ENCODE data around the gene PRM1.

PRM1 gene

DNA sequence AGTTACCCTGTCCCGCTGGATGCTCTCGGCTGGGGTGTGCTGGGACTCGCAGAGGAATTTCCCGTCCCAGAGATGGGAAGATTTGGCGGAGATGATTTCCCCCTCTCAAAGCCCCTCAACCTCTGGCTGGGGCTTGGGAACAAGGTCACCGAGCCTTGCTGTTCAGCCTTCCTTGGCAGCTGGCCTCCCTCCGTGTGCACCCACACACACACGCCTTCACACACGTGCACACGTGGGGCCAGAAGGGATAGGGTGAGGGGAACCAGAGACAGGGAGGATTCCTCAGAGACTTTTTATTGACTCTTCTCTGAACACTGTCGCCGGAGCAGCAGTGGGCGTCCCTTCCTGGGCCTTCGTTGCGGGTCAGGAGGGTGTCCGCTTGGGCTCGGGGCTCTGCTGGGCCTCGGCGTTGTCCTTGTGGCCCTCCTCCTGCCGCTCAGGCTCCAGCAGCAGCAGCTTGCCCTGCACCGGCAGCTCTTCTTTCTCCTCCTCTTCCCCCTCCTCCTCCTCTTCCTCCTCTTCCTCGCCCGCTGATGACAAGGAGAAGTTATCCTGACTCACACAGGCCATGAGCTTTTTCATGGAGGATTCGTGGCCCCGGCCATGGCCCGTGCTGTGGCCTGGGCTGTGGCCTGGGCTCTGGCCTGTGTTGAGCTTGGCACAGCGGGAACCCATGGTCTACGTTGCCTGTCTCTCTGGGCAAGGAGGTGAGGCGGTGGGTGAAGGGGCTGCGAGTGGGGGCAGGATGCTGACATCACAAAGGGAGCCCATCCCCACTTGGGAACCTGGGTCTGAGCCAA lies 8.0 kb downstream of the PRM1 start, which contains the start of gene PRM3:
Gene PRM3, minus strand, starts transcription at position 709 of the 800 bp plus-strand sequence. Its CDS starts 34 bp downstream, at position 675.
- DNase-seq (ENCODE audit: low spot score) = no peak
- in situ Hi-C loops (cut with MboI; ENCODE audit: low pct_unique_long_range_greater_than_20kb, low sequenced_read_pairs, unreplicated experiment) = no loop called here
- TF ChIP-seq, protein P1, sequence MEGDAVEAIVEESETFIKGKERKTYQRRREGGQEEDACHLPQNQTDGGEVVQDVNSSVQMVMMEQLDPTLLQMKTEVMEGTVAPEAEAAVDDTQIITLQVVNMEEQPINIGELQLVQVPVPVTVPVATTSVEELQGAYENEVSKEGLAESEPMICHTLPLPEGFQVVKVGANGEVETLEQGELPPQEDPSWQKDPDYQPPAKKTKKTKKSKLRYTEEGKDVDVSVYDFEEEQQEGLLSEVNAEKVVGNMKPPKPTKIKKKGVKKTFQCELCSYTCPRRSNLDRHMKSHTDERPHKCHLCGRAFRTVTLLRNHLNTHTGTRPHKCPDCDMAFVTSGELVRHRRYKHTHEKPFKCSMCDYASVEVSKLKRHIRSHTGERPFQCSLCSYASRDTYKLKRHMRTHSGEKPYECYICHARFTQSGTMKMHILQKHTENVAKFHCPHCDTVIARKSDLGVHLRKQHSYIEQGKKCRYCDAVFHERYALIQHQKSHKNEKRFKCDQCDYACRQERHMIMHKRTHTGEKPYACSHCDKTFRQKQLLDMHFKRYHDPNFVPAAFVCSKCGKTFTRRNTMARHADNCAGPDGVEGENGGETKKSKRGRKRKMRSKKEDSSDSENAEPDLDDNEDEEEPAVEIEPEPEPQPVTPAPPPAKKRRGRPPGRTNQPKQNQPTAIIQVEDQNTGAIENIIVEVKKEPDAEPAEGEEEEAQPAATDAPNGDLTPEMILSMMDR (IDR thresholded peaks at IDR 0.05; ENCODE audit: extremely low read depth, insufficient read depth, missing control alignments) = no peak

GRCh38 chr16:11272484-11272883 lies 8.6 kb downstream of the PRM1 start:
- TF ChIP-seq, protein P1 (IDR thresholded peaks at IDR 0.05; ENCODE audit: extremely low read depth, insufficient read depth, missing control alignments) = no peak
- in situ Hi-C loops (cut with MboI; ENCODE audit: low pct_unique_long_range_greater_than_20kb, low sequenced_read_pairs, unreplicated experiment) = no loop called here
- no peak for DNase-seq (ENCODE audit: low spot score)

GRCh38 chr16:11271610-11272009 lies 9.5 kb downstream of the PRM1 start:
- in situ Hi-C loops (cut with MboI; ENCODE audit: low pct_unique_long_range_greater_than_20kb, low sequenced_read_pairs, unreplicated experiment) = no loop called here
- DNase-seq (ENCODE audit: low spot score) = no peak
- TF ChIP-seq, protein P1 (IDR thresholded peaks at IDR 0.05; ENCODE audit: extremely low read depth, insufficient read depth, missing control alignments) = no peak

DNA sequence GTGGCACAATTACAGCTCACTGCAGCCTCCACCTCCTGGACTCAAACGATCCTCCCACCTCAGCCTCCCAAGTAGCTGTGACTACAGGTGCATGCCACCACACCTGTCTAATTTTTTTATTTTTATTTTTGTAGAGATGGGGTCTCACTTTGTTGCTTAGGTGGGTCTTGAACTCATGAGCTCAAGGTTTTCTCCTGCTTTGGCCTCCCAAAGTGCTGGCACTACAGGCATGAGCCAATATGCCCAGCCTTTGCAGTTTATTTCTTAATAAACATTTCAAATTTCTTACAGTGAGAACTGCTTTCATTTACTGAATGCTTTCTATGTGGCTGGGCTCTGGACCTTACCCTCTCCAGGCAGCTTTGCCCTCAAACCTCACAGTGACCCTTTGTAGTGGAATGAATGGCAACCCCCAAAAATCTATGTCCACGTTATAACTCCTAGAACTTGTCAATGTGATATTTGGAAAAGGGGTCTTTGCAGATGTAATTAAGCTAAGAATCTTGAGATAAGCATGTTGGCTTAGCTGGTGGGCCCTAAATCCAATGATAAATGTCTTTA lies 10.4 kb downstream of the PRM1 start:
- in situ Hi-C loops (cut with MboI; ENCODE audit: low pct_unique_long_range_greater_than_20kb, low sequenced_read_pairs, unreplicated experiment) = no loop called here
- no peak for DNase-seq (ENCODE audit: low spot score)
- TF ChIP-seq, protein P1 (IDR thresholded peaks at IDR 0.05; ENCODE audit: extremely low read depth, insufficient read depth, missing control alignments) = no peak

- no peak for DNase-seq (ENCODE audit: low spot score)
- in situ Hi-C loops (cut with MboI; ENCODE audit: low pct_unique_long_range_greater_than_20kb, low sequenced_read_pairs, unreplicated experiment) = no loop called here
- TF ChIP-seq, protein P1 (IDR thresholded peaks at IDR 0.05; ENCODE audit: extremely low read depth, insufficient read depth, missing control alignments) = no peak
Measured at GRCh38 chr16:11268921-11269375, 12.2 kb downstream of the PRM1 start, which contains the start of gene TNP2. Gene TNP2 (minus strand): TSS chr16:11269325. CDS start chr16:11269262, 63 bp downstream.

DNA sequence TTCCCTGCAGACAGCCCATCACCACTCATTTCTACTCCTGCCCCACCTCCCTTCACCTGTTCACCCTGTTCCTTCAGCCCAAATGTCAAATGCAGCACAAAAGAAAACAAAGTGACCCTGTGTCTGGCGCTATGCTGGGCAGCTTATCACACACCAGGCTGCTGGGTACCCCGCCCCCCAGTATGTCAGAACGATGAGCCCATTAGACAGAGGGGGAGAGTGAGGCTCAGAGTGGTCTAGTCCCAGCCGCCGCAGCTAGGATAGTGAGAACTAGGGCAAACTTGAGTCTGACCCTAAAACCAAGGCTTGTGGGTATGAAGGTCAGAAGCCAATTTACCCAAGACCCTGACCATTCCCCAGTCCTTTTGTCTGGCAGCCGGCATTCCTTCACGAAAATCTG lies 16.0 kb downstream of the PRM1 start:
- in situ Hi-C loops (cut with MboI; ENCODE audit: low pct_unique_long_range_greater_than_20kb, low sequenced_read_pairs, unreplicated experiment) = no loop called here
- DNase-seq (ENCODE audit: low spot score) = no peak
- TF ChIP-seq, protein P1 (IDR thresholded peaks at IDR 0.05; ENCODE audit: extremely low read depth, insufficient read depth, missing control alignments) = no peak

Data from GM13977 (cell line).